K562 (cell line): ENCODE data around the gene TRIM62. TPM values are rescaled to one million over a fixed set of nuclear protein-coding genes. Genes with fewer than 3 reads are reported as not detected.

ENCODE experiments used
- ATAC-seq: fragments of 200-7000 bp; cut with Tn5 transposase; 3 replicates; pipeline ENCODE4 v1.9.1; 2020; ENCODE audit warnings: moderate library complexity
- BruUV-seq: library from RNA; stranded (reverse); fragments of 400-500 nt; replicated peaks from 2 replicates; lab custom pipeline; 2021; lab: Mats Ljungman, UMichigan
- CTCF ChIA-PET: fragments of 300-600 bp; formaldehyde crosslinking; extraction: SDS; loops from one replicate; lab custom pipeline; 2021; ENCODE audit warnings: low intra/inter-chr PET ratio; lab: Yijun Ruan, JAX
- POLR2A ChIA-PET: fragments of 300-600, 350-650 bp; sonication (Branson Sonifier 250); formaldehyde crosslinking; extraction: SDS; loops from one replicate; lab custom pipeline; 2021; ENCODE audit warnings: antibody characterized with exemption, inconsistent platforms; lab: Yijun Ruan, JAX
- DNase-seq, 4 experiments: peaks; one replicate each; pipeline versions ENCODE4 v3.0.0 to v3.0.0-alpha.2; 2011 to 2018; ENCODE audit warnings: low spot score in 3 of 4, mixed read lengths in 3 of 4; ENCODE audit errors: extremely low read depth in 1 of 4
- FAIRE-seq: peaks from 2 replicates; lab custom pipeline; 2011; peaks lifted over from hg19 to GRCh38; lab: Jason Lieb, UNC
- H2AFZ ChIP-seq: 2 replicates; pipeline ENCODE4 v1.6.0; 2011; ENCODE audit warnings: low read depth, low read length, control low read depth, inconsistent platforms
- H3K27ac ChIP-seq: fragments of 200-600 bp; 3 replicates; pipeline ENCODE4 v1.8.0; 2011; ENCODE audit warnings: low read depth, mild to moderate bottlenecking, control low read depth, inconsistent platforms, low read length, moderate library complexity, mixed read lengths; ENCODE audit errors: extremely low read depth
- H3K27me3 ChIP-seq, 2 experiments: fragments of 300-600 bp in 1 of 2; 2 replicates in 1 of 2; 3 replicates in 1 of 2; pipeline versions ENCODE4 v1.6.0 to v1.8.0; 2011; ENCODE audit warnings: inconsistent platforms in 2 of 2, low read length in 2 of 2, mild to moderate bottlenecking in 1 of 2, mixed read lengths in 1 of 2, moderate library complexity in 1 of 2; ENCODE audit not compliant: control insufficient read depth in 2 of 2, insufficient read depth in 2 of 2
- H3K36me3 ChIP-seq: fragments of 300-600 bp; 3 replicates; pipeline ENCODE4 v1.8.0; 2011; ENCODE audit warnings: mild to moderate bottlenecking, low read length, inconsistent platforms; ENCODE audit not compliant: control insufficient read depth, insufficient read depth
- H3K4me1 ChIP-seq, 2 experiments: fragments of 200-600 bp in 1 of 2; replicated peaks in 1 of 2; 2 replicates in 1 of 2; 3 replicates in 1 of 2; pipeline versions ENCODE4 v1.5.1 to v1.8.0; 2011; ENCODE audit warnings: inconsistent platforms in 2 of 2, low read length in 2 of 2, mild to moderate bottlenecking in 1 of 2, mixed read lengths in 1 of 2, moderate library complexity in 1 of 2; ENCODE audit not compliant: control insufficient read depth in 2 of 2, insufficient read depth in 2 of 2
- H3K4me2 ChIP-seq: 2 replicates; pipeline ENCODE4 v1.6.1; 2011; ENCODE audit warnings: low read length, control low read depth, inconsistent platforms, mixed read lengths; ENCODE audit not compliant: insufficient read depth
- H3K4me3 ChIP-seq: fragments of 200-600 bp; sonication (generic), shearing (Covaris generic); 2 replicates; pipeline ENCODE4 v1.5.1; 2016; ENCODE audit warnings: control low read depth, inconsistent platforms
- H3K79me2 ChIP-seq: fragments of 200-600 bp; 3 replicates; pipeline ENCODE4 v1.8.0; 2011; ENCODE audit warnings: low read length, inconsistent platforms; ENCODE audit not compliant: control insufficient read depth, insufficient read depth
- H3K9ac ChIP-seq, 2 experiments: 2 replicates each; pipeline versions ENCODE4 v1.6.0 to v1.6.1; 2011; ENCODE audit warnings: low read depth in 2 of 2, low read length in 2 of 2, control low read depth in 1 of 2, inconsistent platforms in 1 of 2, mild to moderate bottlenecking in 1 of 2, mixed read lengths in 1 of 2; ENCODE audit not compliant: insufficient read depth in 1 of 2
- H3K9me1 ChIP-seq: one replicate; pipeline ENCODE4 v1.6.0; 2011; ENCODE audit warnings: inconsistent platforms, mild to moderate bottlenecking, low read length, moderate library complexity; ENCODE audit not compliant: control insufficient read depth, insufficient read depth
- H3K9me3 ChIP-seq: replicated peaks from 2 replicates; pipeline ENCODE4 v1.5.1; 2011; ENCODE audit warnings: low read depth, low read length, inconsistent platforms; ENCODE audit not compliant: control insufficient read depth, insufficient read depth
- H4K20me1 ChIP-seq: replicated peaks from 2 replicates; pipeline ENCODE4 v1.6.1; 2011; ENCODE audit warnings: low read length, inconsistent platforms, mixed read lengths; ENCODE audit not compliant: control insufficient read depth, insufficient read depth
- ATF1 ChIP-seq, 2 experiments: fragments of 450-650 bp in 1 of 2; IDR thresholded peaks; 2 replicates each; pipeline ENCODE4 v1.6.1; 2016; ENCODE audit warnings: missing compliant biosample characterization in 1 of 2, missing genetic modification characterization in 1 of 2
- BCL6 ChIP-seq: fragments of 250-450 bp; sonication (Bioruptor Pico); IDR thresholded peaks from 2 replicates; pipeline ENCODE4 v1.4.0; 2020
- CREM ChIP-seq: IDR thresholded peaks from 2 replicates; pipeline ENCODE4 v1.6.1; 2014; ENCODE audit warnings: antibody characterized with exemption, low read depth
- MEIS2 ChIP-seq: fragments of 450-650 bp; IDR thresholded peaks from 2 replicates; pipeline ENCODE4 v1.6.1; 2014; ENCODE audit warnings: mild to moderate bottlenecking; ENCODE audit not compliant: partially characterized antibody
- NRF1 ChIP-seq, 2 experiments: fragments of 450-650 bp; IDR thresholded peaks in 1 of 2; conservative IDR thresholded peaks in 1 of 2; 2 replicates each; pipeline ENCODE4 v1.6.1; 2014; ENCODE audit warnings: mild to moderate bottlenecking in 2 of 2
- PBX2 ChIP-seq, 2 experiments: IDR thresholded peaks in 1 of 2; conservative IDR thresholded peaks in 1 of 2; 2 replicates each; pipeline ENCODE4 v1.6.1; 2016; ENCODE audit warnings: low read depth in 2 of 2, mild to moderate bottlenecking in 1 of 2, missing compliant biosample characterization in 1 of 2, missing genetic modification characterization in 1 of 2, moderate library complexity in 1 of 2
- RBFOX2 ChIP-seq: fragments of 200-400 bp; formaldehyde crosslinking; IDR thresholded peaks from 2 replicates; pipeline ENCODE4 v1.6.1; 2017; ENCODE audit warnings: low read depth, mild to moderate bottlenecking, low read length, moderate library complexity
- RBM17 ChIP-seq: fragments of 200-400 bp; formaldehyde crosslinking; IDR thresholded peaks from 2 replicates; pipeline ENCODE4 v1.6.1; 2017; ENCODE audit warnings: low read depth, mild to moderate bottlenecking, low read length, borderline replicate concordance
- SMARCA4 ChIP-seq: fragments of 450-650 bp; IDR thresholded peaks from 2 replicates; pipeline ENCODE4 v1.6.1; 2016
- WGBS: fragments of 100-300 bp; shearing (Covaris generic); methylation state at CpG from one replicate; pipeline ENCODE4 v1.1.6; 2016; ENCODE audit warnings: low coverage, mixed read lengths; ENCODE audit not compliant: insufficient coverage; ENCODE audit errors: missing lambda C conversion rate; 5-methylcytosine and 5-hydroxymethylcytosine counted together
- in situ Hi-C: fragments of 300-500 bp; cut with MboI; formaldehyde crosslinking; loops from 4 replicates; pipeline ENCODE4 v1.15.0; 2018; ENCODE audit warnings: inconsistent platforms, mixed read lengths
- intact Hi-C: fragments of 100-400 bp; cut with micrococcal nuclease; formaldehyde crosslinking; loops from 2 replicates; pipeline ENCODE4 v1.14.2; 2022
- polyA plus RNA-seq, 8 experiments: library from polyadenylated mRNA; depleted of rRNA in 4 of 8; stranded (reverse) in 5 of 8; unstranded in 3 of 8; fragments of >200 nt; fragmentation: Nextera tagmentation in 2 of 8; fragmentation: Illumina TruSeq in 1 of 8; extraction: Ambion mirVana in 2 of 8; extraction: Trizol in 1 of 8; gene quantifications; 2 replicates each; pipeline versions ENCODE4 v1.2.1 to v1.2.3, GENCODE V29; 2011 to 2014; ENCODE audit warnings: inconsistent platforms in 1 of 8, missing spikeins in 1 of 8
- total RNA-seq, 7 experiments: library from RNA; depleted of rRNA in 6 of 7; stranded (reverse); fragments of >200 nt in 6 of 7; fragmentation: Illumina TruSeq in 2 of 7; extraction: Trizol in 2 of 7; gene quantifications; 2 replicates each; pipeline versions ENCODE4 v1.2.1 to v1.2.3, GENCODE V29; 2011 to 2021; ENCODE audit warnings: low replicate concordance in 1 of 7
- TF ChIP-seq, protein P1 (sequence below): sonication (generic); formaldehyde crosslinking; IDR thresholded peaks from 2 replicates; pipeline ENCODE4 v1.5.0; 2020; ENCODE audit warnings: missing genetic modification reagents
- TF ChIP-seq, protein P2 (sequence below): fragments of 450-650 bp; IDR thresholded peaks from 2 replicates; pipeline ENCODE4 v1.6.1; 2016

The TRIM62 gene
- total and polyA plus RNA-seq, 9 of the 15 experiments (the other 6 are each of a cell fraction or from before 2014, with no cell fraction given), result 0.18 to 2.3 (median 0.52) TPM

GRCh38 chr1:33171977-33172813 is 9.6 kb downstream of the TRIM62 start:
- Histone ChIP-seq H3K9me1 (no peaks in the 10 kb centered on the region), H3K4me2 (no peak overlapping the region), H4K20me1 (peaks cover 12% of the 10 kb centered on the region; the same call in 1 of the 2 replicates), H3K9me3 (no peaks in the 10 kb centered on the region), H3K9ac (no peak overlapping the region), H3K27ac (no peak overlapping the region), H3K4me3 (no peak overlapping the region), H3K79me2 (no peaks in the 10 kb centered on the region), H2AFZ (no peak overlapping the region), H3K4me1 (peaks cover 0 to 3% of the 10 kb centered on the region in 2 experiments; a peak in 1 of 5 replicates), H3K27me3 (peaks cover 2 to 46% of the 10 kb centered on the region in 2 experiments; a peak in 3 of 5 replicates), H3K36me3 (no peaks in the 10 kb centered on the region)
- in situ Hi-C loops, result no loop called here
- no TSS peak for BruUV-seq
- ChIA-PET CTCF (no interaction called here), POLR2A (interaction anchor here (0.6 to 1.7 kb wide), 3 partner anchors 10 to 1196 kb away, joined by 3 to 5 read pairs (median 3); no protein-coding TSS in a partner anchor)
- DNase-seq (no peak), FAIRE-seq (no peak), ATAC-seq (no peak; the same call in 2 of the 3 replicates)
- TF ChIP-seq NRF1 (conservative IDR thresholded peaks at IDR 0.05 in 1 of 2, IDR thresholded peaks at IDR 0.05 in 1 of 2) (peak; percentile 52 to 55; a peak in 3 of 4 replicates), RBFOX2 (peak; percentile 40), MEIS2 (peak; percentile 78), PBX2 (CRISPR knock-in tag; IDR thresholded peaks at IDR 0.05; ENCODE audit: low read depth) (no peak), PBX2 (tag; conservative IDR thresholded peaks at IDR 0.05; ENCODE audit: low read depth) (peak; percentile 80), BCL6 (CRISPR knock-in tag) (no peak), CREM (0 out of 2 replicates have a peak, but pooled peaks have one; percentile 9), ATF1 (CRISPR knock-in tag; IDR thresholded peaks at IDR 0.05) (no peak), ATF1 (tag; IDR thresholded peaks at IDR 0.05) (0 out of 2 replicates have a peak, but pooled peaks have one; percentile 19), SMARCA4 (no peak), RBM17 (no peak)
- TF ChIP-seq, protein P1, sequence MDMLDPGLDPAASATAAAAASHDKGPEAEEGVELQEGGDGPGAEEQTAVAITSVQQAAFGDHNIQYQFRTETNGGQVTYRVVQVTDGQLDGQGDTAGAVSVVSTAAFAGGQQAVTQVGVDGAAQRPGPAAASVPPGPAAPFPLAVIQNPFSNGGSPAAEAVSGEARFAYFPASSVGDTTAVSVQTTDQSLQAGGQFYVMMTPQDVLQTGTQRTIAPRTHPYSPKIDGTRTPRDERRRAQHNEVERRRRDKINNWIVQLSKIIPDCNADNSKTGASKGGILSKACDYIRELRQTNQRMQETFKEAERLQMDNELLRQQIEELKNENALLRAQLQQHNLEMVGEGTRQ, result peak; percentile 37; the same call in 1 of the 2 replicates
- TF ChIP-seq, protein P2, sequence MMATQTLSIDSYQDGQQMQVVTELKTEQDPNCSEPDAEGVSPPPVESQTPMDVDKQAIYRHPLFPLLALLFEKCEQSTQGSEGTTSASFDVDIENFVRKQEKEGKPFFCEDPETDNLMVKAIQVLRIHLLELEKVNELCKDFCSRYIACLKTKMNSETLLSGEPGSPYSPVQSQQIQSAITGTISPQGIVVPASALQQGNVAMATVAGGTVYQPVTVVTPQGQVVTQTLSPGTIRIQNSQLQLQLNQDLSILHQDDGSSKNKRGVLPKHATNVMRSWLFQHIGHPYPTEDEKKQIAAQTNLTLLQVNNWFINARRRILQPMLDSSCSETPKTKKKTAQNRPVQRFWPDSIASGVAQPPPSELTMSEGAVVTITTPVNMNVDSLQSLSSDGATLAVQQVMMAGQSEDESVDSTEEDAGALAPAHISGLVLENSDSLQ, result peak; percentile 75
- intact Hi-C loops, result no loop called here
- 7% methylated on average over 9 of the region's 9 CpGs for WGBS
